HL-60 (cell line): Measurements from ENCODE around the gene KRTAP5-2.

Experiments used
- DNase-seq, 2 experiments: peaks; one replicate each; pipeline ENCODE4 v3.0.0-alpha.2; 2010 to 2020; ENCODE audit warnings: low read depth in 1 of 2, low spot score in 1 of 2
- H3K27ac ChIP-seq: fragments of 250-450 bp; sonication (Bioruptor Pico); replicated peaks from 2 replicates; pipeline ENCODE4 v1.5.1; 2020; ENCODE audit warnings: mild to moderate bottlenecking, moderate library complexity
- H3K27me3 ChIP-seq: fragments of 250-450 bp; sonication (Bioruptor Pico); 2 replicates; pipeline ENCODE4 v1.5.1; 2021; ENCODE audit warnings: mild to moderate bottlenecking, moderate library complexity; ENCODE audit not compliant: insufficient read depth, poor library complexity, severe bottlenecking
- H3K4me3 ChIP-seq: replicated peaks from 2 replicates; pipeline ENCODE4 v1.5.1; 2011; ENCODE audit warnings: mild to moderate bottlenecking, control low read depth, low read length; ENCODE audit not compliant: insufficient read depth
- GABPA ChIP-seq: IDR thresholded peaks from 2 replicates; pipeline ENCODE4 v1.6.1; 2012; ENCODE audit warnings: low read depth
- POLR2AphosphoS5 ChIP-seq: IDR thresholded peaks from 2 replicates; pipeline ENCODE4 v1.6.1; 2012; ENCODE audit warnings: low read depth
- SPI1 ChIP-seq: IDR thresholded peaks from 2 replicates; pipeline ENCODE4 v1.6.1; 2012; ENCODE audit warnings: low read depth, mild to moderate bottlenecking, borderline replicate concordance
- TF ChIP-seq, protein P1 (sequence below): IDR thresholded peaks from one replicate; pipeline ENCODE4 v1.5.1; 2011; ENCODE audit warnings: low read length, control low read depth, inconsistent platforms; ENCODE audit not compliant: insufficient read depth
- TF ChIP-seq, protein P2 (sequence below): IDR thresholded peaks from 2 replicates; pipeline ENCODE4 v1.6.1; 2012; ENCODE audit warnings: low read depth; ENCODE audit not compliant: insufficient replicate concordance

Gene KRTAP5-2

DNA sequence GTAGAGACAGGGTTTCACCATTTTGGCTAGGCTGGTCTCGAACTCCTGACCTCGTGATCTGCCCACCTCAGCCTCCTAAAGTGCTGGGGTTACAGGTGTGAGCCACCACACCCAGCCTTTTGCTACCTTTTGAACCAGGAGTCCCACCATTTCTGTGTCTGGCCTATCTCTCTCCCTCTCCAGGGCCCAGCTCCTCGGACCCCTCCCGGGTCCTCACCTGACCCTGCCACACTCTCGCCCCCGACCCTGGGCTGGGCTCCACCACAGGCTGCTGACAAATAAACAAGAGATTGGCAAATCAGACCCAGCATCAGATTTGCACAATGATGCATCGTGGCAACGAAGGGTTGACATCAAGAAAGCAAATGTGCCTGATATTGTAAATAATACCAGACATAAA is 40.2 kb upstream of the KRTAP5-2 start:
- H3K27me3 ChIP-seq = peaks cover 9% of the 10 kb centered on the region
- no peak for DNase-seq
- H3K27ac ChIP-seq = no peak overlapping the region
- TF ChIP-seq, protein P1, sequence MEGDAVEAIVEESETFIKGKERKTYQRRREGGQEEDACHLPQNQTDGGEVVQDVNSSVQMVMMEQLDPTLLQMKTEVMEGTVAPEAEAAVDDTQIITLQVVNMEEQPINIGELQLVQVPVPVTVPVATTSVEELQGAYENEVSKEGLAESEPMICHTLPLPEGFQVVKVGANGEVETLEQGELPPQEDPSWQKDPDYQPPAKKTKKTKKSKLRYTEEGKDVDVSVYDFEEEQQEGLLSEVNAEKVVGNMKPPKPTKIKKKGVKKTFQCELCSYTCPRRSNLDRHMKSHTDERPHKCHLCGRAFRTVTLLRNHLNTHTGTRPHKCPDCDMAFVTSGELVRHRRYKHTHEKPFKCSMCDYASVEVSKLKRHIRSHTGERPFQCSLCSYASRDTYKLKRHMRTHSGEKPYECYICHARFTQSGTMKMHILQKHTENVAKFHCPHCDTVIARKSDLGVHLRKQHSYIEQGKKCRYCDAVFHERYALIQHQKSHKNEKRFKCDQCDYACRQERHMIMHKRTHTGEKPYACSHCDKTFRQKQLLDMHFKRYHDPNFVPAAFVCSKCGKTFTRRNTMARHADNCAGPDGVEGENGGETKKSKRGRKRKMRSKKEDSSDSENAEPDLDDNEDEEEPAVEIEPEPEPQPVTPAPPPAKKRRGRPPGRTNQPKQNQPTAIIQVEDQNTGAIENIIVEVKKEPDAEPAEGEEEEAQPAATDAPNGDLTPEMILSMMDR = no peak
- TF ChIP-seq GABPA (no peak), SPI1 (no peak), POLR2AphosphoS5 (no peak)
- TF ChIP-seq, protein P2, sequence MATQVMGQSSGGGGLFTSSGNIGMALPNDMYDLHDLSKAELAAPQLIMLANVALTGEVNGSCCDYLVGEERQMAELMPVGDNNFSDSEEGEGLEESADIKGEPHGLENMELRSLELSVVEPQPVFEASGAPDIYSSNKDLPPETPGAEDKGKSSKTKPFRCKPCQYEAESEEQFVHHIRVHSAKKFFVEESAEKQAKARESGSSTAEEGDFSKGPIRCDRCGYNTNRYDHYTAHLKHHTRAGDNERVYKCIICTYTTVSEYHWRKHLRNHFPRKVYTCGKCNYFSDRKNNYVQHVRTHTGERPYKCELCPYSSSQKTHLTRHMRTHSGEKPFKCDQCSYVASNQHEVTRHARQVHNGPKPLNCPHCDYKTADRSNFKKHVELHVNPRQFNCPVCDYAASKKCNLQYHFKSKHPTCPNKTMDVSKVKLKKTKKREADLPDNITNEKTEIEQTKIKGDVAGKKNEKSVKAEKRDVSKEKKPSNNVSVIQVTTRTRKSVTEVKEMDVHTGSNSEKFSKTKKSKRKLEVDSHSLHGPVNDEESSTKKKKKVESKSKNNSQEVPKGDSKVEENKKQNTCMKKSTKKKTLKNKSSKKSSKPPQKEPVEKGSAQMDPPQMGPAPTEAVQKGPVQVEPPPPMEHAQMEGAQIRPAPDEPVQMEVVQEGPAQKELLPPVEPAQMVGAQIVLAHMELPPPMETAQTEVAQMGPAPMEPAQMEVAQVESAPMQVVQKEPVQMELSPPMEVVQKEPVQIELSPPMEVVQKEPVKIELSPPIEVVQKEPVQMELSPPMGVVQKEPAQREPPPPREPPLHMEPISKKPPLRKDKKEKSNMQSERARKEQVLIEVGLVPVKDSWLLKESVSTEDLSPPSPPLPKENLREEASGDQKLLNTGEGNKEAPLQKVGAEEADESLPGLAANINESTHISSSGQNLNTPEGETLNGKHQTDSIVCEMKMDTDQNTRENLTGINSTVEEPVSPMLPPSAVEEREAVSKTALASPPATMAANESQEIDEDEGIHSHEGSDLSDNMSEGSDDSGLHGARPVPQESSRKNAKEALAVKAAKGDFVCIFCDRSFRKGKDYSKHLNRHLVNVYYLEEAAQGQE = no peak
- H3K4me3 ChIP-seq = no peak overlapping the region

DNA sequence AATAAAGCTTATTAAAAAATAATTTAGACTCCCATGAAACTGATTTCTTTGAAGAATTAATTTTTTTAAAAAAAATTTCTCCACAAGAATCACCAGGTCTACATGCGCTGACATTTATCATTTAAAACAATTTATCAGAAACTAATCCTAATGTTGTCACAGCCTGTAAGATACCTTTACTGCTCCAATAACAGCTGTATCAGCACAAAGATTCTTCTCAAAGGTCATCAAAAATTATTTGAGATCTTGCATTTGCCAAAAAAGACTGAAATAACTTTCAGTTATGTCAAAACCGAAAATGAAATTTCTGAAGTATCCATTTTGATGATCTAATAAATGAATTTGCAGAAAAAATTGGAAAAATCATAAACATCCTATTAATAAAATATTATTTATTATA is 39.5 kb upstream of the KRTAP5-2 start:
- DNase-seq = no peak
- H3K4me3 ChIP-seq = no peak overlapping the region
- TF ChIP-seq SPI1 (no peak), POLR2AphosphoS5 (no peak), GABPA (no peak)
- TF ChIP-seq, protein P2 = no peak
- TF ChIP-seq, protein P1 = no peak
- no peak overlapping the region for H3K27ac ChIP-seq
- H3K27me3 ChIP-seq = peaks cover 10% of the 10 kb centered on the region

DNA sequence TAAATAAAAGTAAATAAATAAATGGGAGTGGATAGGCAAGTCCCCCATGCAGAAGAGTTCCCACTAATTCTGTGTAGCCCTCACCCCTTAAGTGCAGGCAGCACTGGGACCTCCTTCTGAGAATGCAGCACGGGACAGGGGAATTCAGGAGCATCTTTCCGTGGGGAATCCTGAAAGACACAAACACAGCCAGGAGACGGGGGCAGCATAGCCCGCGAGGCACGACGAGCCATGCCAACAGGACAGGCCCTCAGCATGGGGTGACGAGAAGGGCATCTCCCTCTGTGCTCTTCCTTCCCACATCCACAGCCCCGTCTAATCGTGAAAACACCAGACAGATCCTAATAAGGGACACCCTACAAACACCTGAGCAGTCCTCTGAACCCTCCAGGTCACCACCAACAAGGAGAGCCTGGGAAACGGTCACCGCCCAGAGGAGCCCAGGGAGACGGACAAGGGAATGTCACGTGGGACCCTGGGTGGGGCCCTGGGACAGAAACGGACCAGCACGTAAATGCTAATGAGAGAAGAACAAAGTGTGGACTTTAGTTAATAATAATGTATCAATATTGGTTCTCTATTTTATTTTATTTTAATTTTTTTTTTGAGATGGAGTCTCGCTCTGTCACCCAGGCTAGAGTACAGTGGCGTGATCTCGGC is 38.3 kb upstream of the KRTAP5-2 start:
- TF ChIP-seq, protein P2 = no peak
- TF ChIP-seq GABPA (no peak), SPI1 (no peak)
- TF ChIP-seq, protein P1 = no peak
- no peak overlapping the region for H3K27ac ChIP-seq

More for the DNA sequence above, 38.3 kb upstream of the KRTAP5-2 start:
- no peak overlapping the region for H3K4me3 ChIP-seq
- DNase-seq = no peak
- peaks cover 19% of the 10 kb centered on the region for H3K27me3 ChIP-seq
